Natural killer cell treated with Interleukin-12 subunit alpha and Interleukin-12 subunit beta and Interleukin-15 and Interleukin-18, amount 100 ng/mL, for 72 hours (primary cell): ENCODE data around the gene PLPPR3. TPM values are rescaled to one million over a fixed set of nuclear protein-coding genes. Genes with fewer than 3 reads are reported as not detected.

Experiments used
- ATAC-seq, 2 donors: fragments of 150-1000 bp; cut with Tn5 transposase in 1 of 2; sonication (Bioruptor Pico), chemical (Tn5 transposase) in 1 of 2; 2 replicates each; pipeline ENCODE4 v1.10.0; 2021
- DNase-seq: peaks from one replicate; pipeline ENCODE4 v3.0.0; 2022; ENCODE audit warnings: low spot score
- H3K27ac Mint-ChIP-seq, 2 donors: 1 replicate in 1 of 2; 2 replicates in 1 of 2; pipeline ENCODE4 v1.8.0; 2022; ENCODE audit warnings: mixed read lengths in 2 of 2, mild to moderate bottlenecking in 1 of 2, moderate library complexity in 1 of 2
- H3K27me3 Mint-ChIP-seq, 2 donors: 1 replicate in 1 of 2; 2 replicates in 1 of 2; pipeline ENCODE4 v1.8.0; 2022; ENCODE audit warnings: mixed read lengths in 2 of 2
- H3K36me3 Mint-ChIP-seq: one replicate; pipeline ENCODE4 v1.8.0; 2022; ENCODE audit warnings: mixed read lengths
- H3K4me1 Mint-ChIP-seq, 2 donors: 1 replicate in 1 of 2; 2 replicates in 1 of 2; pipeline ENCODE4 v1.8.0; 2022; ENCODE audit warnings: low read depth in 2 of 2, mixed read lengths in 2 of 2, mild to moderate bottlenecking in 1 of 2
- H3K4me3 Mint-ChIP-seq: one replicate; pipeline ENCODE4 v1.8.0; 2022; ENCODE audit warnings: mixed read lengths
- H3K9me3 Mint-ChIP-seq: 2 replicates; pipeline ENCODE4 v1.8.0; 2022; ENCODE audit warnings: mixed read lengths
- total RNA-seq, 2 donors: library from RNA; stranded (reverse); gene quantifications; one replicate each; pipeline ENCODE4 v1.2.3, GENCODE V29; 2022

Gene PLPPR3
- total RNA-seq, 2 donors from 2014 or later: not detected

GRCh38 chr19:804419-805165 lies 17.2 kb downstream of the PLPPR3 start:
- DNase-seq (no peak), ATAC-seq (no peak)
- Mint-ChIP-seq H3K27me3 (no peaks in the 10 kb centered on the region), H3K36me3 (peaks cover 19% of the 10 kb centered on the region), H3K9me3 (no peaks in the 10 kb centered on the region), H3K4me1 (peaks cover 20 to 38% of the 10 kb centered on the region in 2 donors), H3K4me3 (no peak overlapping the region), H3K27ac (no peak overlapping the region)

DNA sequence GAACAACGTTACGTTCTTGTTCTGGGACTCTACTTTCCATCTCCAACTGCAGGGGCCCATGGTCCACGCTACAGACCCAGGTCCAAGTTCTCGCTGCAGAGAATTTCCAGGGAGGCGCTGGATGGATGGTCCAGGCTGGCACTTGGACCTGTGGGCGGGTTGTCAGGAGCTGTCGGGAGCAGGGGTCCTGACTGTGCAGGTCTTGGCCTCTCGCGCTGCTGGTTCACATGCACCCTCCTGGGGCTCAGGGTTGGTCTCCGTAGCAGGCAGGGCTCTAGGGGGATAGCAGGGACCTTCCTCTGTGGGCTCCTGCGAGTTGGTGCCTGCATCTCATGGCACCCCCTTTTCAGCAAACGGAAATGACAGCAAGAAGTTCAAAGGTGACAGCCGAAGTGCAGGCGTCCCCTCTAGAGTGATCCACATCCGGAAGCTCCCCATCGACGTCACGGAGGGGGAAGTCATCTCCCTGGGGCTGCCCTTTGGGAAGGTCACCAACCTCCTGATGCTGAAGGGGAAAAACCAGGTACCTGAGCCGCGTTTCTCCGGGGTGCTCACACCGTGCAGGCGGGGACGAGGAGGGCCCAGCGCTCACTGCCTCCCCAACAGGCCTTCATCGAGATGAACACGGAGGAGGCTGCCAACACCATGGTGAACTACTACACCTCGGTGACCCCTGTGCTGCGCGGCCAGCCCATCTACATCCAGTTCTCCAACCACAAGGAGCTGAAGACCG lies 17.9 kb downstream of the PLPPR3 start:
- H3K36me3 Mint-ChIP-seq: peaks cover 23% of the 10 kb centered on the region
- peak overlapping the region; percentile 22 for H3K4me3 Mint-ChIP-seq
- no peaks in the 10 kb centered on the region for H3K27me3 Mint-ChIP-seq
- no peaks in the 10 kb centered on the region for H3K9me3 Mint-ChIP-seq
- ATAC-seq (no peak), DNase-seq (no peak)
- no peak overlapping the region for H3K27ac Mint-ChIP-seq
- H3K4me1 Mint-ChIP-seq: peaks cover 27 to 45% of the 10 kb centered on the region in 2 donors

GRCh38 chr19:803099-803561 lies 18.6 kb downstream of the PLPPR3 start:
- H3K4me1 Mint-ChIP-seq: peaks cover 28 to 48% of the 10 kb centered on the region in 2 donors
- no peak for DNase-seq

GRCh38 chr19:802498-803098 lies 19.2 kb downstream of the PLPPR3 start:
- DNase-seq (no peak), ATAC-seq (no peak)
- no peaks in the 10 kb centered on the region for H3K9me3 Mint-ChIP-seq
- peaks cover 24 to 44% of the 10 kb centered on the region in 2 donors for H3K4me1 Mint-ChIP-seq
- H3K27ac Mint-ChIP-seq: no peak overlapping the region
- peak overlapping the region; percentile 54 for H3K4me3 Mint-ChIP-seq
- H3K36me3 Mint-ChIP-seq: peaks cover 19% of the 10 kb centered on the region
- no peaks in the 10 kb centered on the region for H3K27me3 Mint-ChIP-seq

More at GRCh38 chr19:803099-803561, 18.6 kb downstream of the PLPPR3 start:
- no peak for ATAC-seq
- peaks cover 23% of the 10 kb centered on the region for H3K36me3 Mint-ChIP-seq
- no peak overlapping the region for H3K27ac Mint-ChIP-seq
- H3K27me3 Mint-ChIP-seq: no peaks in the 10 kb centered on the region
- H3K4me3 Mint-ChIP-seq: no peak overlapping the region
- no peaks in the 10 kb centered on the region for H3K9me3 Mint-ChIP-seq

- peaks cover 14% of the 10 kb centered on the region for H3K36me3 Mint-ChIP-seq
- DNase-seq: no peak
- peak overlapping the region; percentile 62 for H3K4me3 Mint-ChIP-seq
- H3K4me1 Mint-ChIP-seq: peaks cover 21 to 38% of the 10 kb centered on the region in 2 donors
- H3K9me3 Mint-ChIP-seq: no peaks in the 10 kb centered on the region
- no peaks in the 10 kb centered on the region for H3K27me3 Mint-ChIP-seq
- H3K27ac Mint-ChIP-seq: peak overlapping the region in 1 of 2 donors; percentile 29
- no peak for ATAC-seq
Measured at GRCh38 chr19:801861-802497, 19.8 kb downstream of the PLPPR3 start.

DNA sequence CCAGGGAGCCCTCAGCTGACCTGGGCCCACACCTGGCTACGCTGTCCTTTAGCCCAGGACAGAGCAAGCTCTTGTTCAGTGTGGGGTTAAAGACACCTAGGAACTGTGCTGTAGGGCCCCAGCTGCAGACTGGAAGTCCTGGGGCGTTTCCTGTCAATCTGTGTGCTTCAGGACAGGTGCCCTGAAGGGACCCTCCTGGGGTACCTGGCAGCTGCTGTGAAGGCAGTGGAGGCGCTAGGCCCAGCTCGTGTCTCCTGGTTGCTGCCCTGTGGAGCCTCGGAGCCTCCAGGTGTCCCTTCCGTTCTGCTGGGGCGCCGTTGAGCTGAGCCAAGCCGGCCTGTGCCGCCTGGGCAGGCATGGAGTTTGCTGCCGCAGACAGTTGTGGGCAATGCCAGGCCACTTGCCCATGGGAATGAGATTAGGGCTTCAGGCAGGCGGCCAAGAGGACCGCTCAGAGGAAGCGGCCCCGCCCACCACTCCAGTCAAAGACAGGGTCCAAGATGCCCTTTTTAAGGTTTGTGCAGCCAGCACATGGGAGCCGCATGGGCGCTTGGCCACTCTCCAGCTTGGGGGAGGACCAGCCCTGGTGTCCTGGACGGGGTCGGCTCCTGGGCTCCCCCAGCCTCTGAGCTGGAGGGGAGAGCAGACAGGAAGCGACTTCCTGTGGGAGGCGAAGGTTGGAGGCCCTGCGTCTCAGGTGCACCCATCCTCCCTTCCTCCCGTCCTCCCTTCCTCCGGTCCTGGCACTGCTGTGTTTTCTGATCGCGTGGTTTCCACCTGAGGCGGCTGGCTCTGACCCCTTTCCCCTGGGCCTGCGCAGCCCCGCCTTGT lies 20.5 kb downstream of the PLPPR3 start:
- Mint-ChIP-seq H3K27me3 (no peaks in the 10 kb centered on the region), H3K27ac (peak overlapping the region; percentile 29 to 84), H3K36me3 (peaks cover 14% of the 10 kb centered on the region), H3K4me3 (peak overlapping the region; percentile 62), H3K9me3 (no peaks in the 10 kb centered on the region), H3K4me1 (peaks cover 21 to 41% of the 10 kb centered on the region in 2 donors)
- DNase-seq (no peak), ATAC-seq (no peak)

DNA sequence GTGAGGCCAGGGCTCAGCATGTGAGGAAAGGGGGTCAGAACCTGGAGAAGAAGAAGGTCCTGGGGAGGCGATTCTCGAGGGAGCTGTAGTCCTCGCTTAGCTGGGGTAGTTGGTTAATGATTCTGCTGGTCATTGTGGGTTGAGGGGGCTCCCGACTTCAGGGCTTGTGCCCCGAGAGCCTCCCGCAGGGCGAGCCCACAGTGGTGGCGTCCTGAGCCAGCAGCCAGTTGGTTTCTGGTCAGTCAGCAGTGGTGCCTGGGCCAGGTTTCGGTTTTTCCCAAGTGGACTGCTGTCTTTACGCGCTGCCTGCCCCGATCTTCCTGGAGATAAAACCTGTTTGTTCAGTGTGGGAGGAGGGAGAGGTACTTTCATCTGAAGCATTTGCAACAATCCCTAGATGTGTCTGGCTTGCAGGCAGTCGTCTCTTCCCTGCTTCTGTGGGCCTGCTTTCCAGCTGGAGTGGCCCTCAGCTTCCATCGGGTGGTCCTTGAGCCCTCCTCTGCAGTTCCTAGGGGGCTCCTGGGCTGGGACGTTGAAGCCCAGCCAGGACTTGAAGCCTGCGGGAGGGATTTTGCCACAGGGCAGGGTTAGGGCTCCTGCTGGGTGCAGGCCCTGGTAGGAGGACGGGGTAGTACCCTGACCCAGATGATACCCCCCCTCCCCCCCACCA lies 21.3 kb downstream of the PLPPR3 start:
- ATAC-seq: no peak
- Mint-ChIP-seq H3K27me3 (no peaks in the 10 kb centered on the region), H3K27ac (peak overlapping the region; percentile 84 to 88), H3K9me3 (no peaks in the 10 kb centered on the region), H3K36me3 (peaks cover 14% of the 10 kb centered on the region), H3K4me3 (peak overlapping the region; percentile 91), H3K4me1 (peaks cover 21 to 41% of the 10 kb centered on the region in 2 donors)
- no peak for DNase-seq

DNA sequence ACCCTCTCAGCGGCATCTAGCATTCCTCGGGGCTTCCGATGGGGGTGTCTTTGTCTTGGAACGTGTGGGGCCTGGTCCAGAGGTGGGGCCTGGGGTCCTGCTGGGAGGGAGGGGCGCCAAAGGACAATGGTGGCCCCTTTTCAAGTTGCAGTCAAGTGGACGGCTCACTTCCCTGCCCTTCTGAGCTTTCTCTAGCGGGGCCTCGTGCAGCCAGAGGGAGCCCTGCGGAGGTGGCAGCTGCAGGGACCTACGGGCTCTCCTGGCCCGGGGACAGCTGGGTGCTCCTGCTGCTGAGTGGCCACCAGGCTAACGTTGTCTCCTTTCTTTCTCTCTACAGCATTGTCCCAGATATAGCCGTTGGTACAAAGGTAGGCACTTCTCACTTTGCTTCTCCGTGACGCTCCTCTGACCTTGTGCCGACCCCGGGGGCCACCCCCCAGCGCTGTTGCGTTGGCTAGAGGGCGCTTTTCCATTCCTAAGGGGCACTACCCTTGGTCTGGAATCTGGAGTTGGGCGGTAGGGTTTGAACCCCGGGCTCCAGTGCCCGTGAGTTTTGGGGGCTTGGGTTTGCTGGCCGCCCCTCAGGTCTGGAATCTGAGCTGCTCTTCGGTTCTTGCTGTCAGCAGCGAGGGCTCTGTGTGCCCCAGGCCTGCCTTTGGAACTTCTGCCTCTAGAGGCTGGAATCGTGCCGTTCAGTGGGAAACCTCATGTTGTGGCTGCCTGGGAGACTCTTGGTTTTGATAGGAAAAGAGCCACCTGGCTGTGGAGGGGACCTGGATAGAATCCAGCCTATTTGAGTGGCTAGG lies 22.5 kb downstream of the PLPPR3 start:
- peak overlapping the region; percentile 91 for H3K4me3 Mint-ChIP-seq
- H3K9me3 Mint-ChIP-seq: no peaks in the 10 kb centered on the region
- H3K27me3 Mint-ChIP-seq: no peaks in the 10 kb centered on the region
- H3K4me1 Mint-ChIP-seq: peaks cover 21 to 41% of the 10 kb centered on the region in 2 donors
- H3K27ac Mint-ChIP-seq: peak overlapping the region; percentile 84 to 88
- no peak for DNase-seq
- ATAC-seq: no peak
- peaks cover 14% of the 10 kb centered on the region for H3K36me3 Mint-ChIP-seq

GRCh38 chr19:798415-799075 lies 23.2 kb downstream of the PLPPR3 start:
- Mint-ChIP-seq H3K27ac (peak overlapping the region; percentile 84 to 88), H3K36me3 (peaks cover 14% of the 10 kb centered on the region), H3K4me1 (peaks cover 21 to 41% of the 10 kb centered on the region in 2 donors), H3K9me3 (no peaks in the 10 kb centered on the region), H3K27me3 (no peaks in the 10 kb centered on the region), H3K4me3 (peak overlapping the region; percentile 91)
- no peak for DNase-seq
- ATAC-seq: no peak

- ATAC-seq: peak; percentile 68 to 69
- Mint-ChIP-seq H3K4me1 (peaks cover 21 to 37% of the 10 kb centered on the region in 2 donors), H3K4me3 (peak overlapping the region; percentile 91), H3K27ac (peak overlapping the region; percentile 79 to 84), H3K27me3 (no peaks in the 10 kb centered on the region), H3K9me3 (no peaks in the 10 kb centered on the region), H3K36me3 (peaks cover 14% of the 10 kb centered on the region)
- peak; percentile 96 for DNase-seq
Measured at GRCh38 chr19:797528-798414, 24.0 kb downstream of the PLPPR3 start.
